ENCODE data around the gene VAX1.
A peak's percentile ranks its signal among the peaks of the same experiment; 100 is the strongest.
"Not testable (repeated sequence)": the region's sequence is repeated elsewhere in the genome, so short reads cannot be mapped to it uniquely, and the experiment has no call there.

The VAX1 gene

GRCh38 chr10:117137911-117138642 lies at the start of gene VAX1:
TSS of gene VAX1 (minus strand) at chr10:117138270. CDS start at chr10:117138056, 214 bp downstream.
- DNase-seq (ENCODE audit: low read depth), result no peak
- TF ChIP-seq CTCF (IDR thresholded peaks at IDR 0.05; ENCODE audit: low read depth, low read length), result no peak
- H3K4me3 ChIP-seq (ENCODE audit: low read depth, low read length), result no peak within 1 kb of the TSS

DNA sequence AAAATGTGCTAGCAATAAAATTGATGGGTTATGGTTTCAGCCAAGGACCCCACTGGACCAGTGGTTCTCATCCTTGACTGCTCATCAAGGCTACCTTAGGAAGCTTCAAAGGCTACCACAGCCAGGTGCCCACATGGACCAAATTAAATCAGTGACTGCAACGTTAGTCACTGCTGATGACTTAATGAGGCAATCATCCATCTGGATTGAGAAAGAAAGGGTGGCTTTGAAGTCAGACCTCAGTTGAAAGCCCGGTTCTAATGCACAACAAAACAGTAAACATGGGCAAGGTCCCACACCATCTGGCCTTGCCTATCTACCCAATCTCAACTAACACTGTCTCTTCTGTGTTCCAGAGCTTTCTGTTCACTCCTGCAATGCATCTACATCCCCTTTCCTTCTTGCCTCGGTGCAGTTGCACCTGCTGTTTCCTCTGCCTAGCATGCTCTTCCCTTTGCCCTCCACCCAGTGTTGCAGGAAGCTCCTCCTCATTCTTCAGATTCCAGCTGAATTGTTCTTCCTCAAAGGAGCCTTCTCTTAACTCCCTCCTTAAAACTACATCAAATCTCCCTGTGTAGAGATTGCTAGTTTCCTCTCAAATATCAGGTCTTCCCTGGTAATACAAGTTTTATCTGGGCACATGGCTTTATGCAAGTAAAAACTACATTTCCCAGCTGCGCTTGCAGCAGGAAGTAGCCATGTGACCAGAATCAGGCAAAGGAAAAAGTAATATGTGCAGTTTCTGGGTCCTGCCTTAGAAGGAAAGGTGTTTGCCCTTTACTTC lies 49.0 kb upstream of the VAX1 start:
- peak; percentile 24 for DNase-seq (ENCODE audit: low read depth)
- no peak overlapping the region for H3K4me3 ChIP-seq (ENCODE audit: low read depth, low read length)
- TF ChIP-seq MAX (IDR thresholded peaks at IDR 0.05; ENCODE audit: low read depth, low read length) (peak; percentile 66), CTCF (IDR thresholded peaks at IDR 0.05; ENCODE audit: low read depth, low read length) (no peak), POLR2A (IDR thresholded peaks at IDR 0.05; ENCODE audit: extremely low read depth, insufficient read length) (no peak), MYC (IDR thresholded peaks at IDR 0.05; ENCODE audit: low read depth, low read length) (peak; percentile 57; the same call in 1 of the 2 replicates)

- H3K4me3 ChIP-seq (ENCODE audit: low read depth, low read length); DNase-seq (ENCODE audit: low read depth): not testable (repeated sequence)
Observed at GRCh38 chr10:117185817-117186216, 47.7 kb upstream of the VAX1 start.

GRCh38 chr10:117184821-117185220 lies 46.8 kb upstream of the VAX1 start:
- no peak overlapping the region for H3K4me3 ChIP-seq (ENCODE audit: low read depth, low read length)
- TF ChIP-seq MAX (IDR thresholded peaks at IDR 0.05; ENCODE audit: low read depth, low read length) (no peak), POLR2A (IDR thresholded peaks at IDR 0.05; ENCODE audit: extremely low read depth, insufficient read length) (no peak), MYC (IDR thresholded peaks at IDR 0.05; ENCODE audit: low read depth, low read length) (no peak), CTCF (IDR thresholded peaks at IDR 0.05; ENCODE audit: low read depth, low read length) (no peak)
- DNase-seq (ENCODE audit: low read depth), result no peak

DNA sequence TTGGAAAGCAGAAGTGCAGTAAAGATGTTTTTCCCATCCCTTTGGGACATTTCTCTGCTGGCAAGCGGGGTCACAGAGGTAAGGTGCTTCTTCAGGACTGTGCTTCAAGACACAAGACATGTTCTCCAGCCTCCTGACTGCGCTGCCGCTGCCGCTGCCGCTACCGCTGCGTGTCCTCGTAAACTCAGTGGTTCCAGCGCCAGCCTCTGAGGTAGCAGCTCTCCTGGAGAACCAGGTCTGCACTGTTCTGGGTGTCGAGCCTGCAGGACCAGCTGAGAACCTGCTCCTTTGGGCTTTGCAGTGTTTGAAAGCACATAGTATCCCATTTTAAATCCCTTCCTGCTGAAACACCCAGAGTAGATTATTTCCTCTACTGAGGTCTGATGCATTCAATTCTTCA lies 46.2 kb upstream of the VAX1 start:
- DNase-seq (ENCODE audit: low read depth), result no peak
- TF ChIP-seq POLR2A (IDR thresholded peaks at IDR 0.05; ENCODE audit: extremely low read depth, insufficient read length), result no peak
- TF ChIP-seq MYC (IDR thresholded peaks at IDR 0.05; ENCODE audit: low read depth, low read length), result no peak
- TF ChIP-seq MAX (IDR thresholded peaks at IDR 0.05; ENCODE audit: low read depth, low read length), result no peak
- TF ChIP-seq CTCF (IDR thresholded peaks at IDR 0.05; ENCODE audit: low read depth, low read length), result no peak
- no peak overlapping the region for H3K4me3 ChIP-seq (ENCODE audit: low read depth, low read length)

DNA sequence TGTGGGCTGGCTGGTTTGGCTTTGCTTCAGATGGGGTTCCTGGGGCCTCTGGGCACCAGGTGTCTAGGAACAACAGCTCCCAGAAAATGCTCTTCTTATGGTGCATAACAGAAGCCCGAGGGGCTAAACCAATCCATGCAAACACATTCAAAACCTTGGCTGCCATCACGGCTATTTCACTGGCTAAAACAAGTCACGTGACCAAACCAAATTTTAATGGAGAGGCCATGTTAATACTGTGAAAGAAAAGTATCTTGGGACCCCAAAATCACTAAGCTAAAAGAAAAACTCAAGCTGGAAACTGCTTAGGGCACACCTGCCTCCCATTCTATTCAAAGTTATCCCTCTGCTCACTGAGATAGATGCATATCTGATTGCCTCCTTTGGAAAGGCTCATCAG lies 40.1 kb upstream of the VAX1 start:
- H3K4me3 ChIP-seq (ENCODE audit: low read depth, low read length), result no peak overlapping the region
- no peak for DNase-seq (ENCODE audit: low read depth)
- TF ChIP-seq MYC (IDR thresholded peaks at IDR 0.05; ENCODE audit: low read depth, low read length) (no peak), CTCF (IDR thresholded peaks at IDR 0.05; ENCODE audit: low read depth, low read length) (no peak), MAX (IDR thresholded peaks at IDR 0.05; ENCODE audit: low read depth, low read length) (no peak)
